DND-41 (cell line): ENCODE results near the gene SIX2.

ENCODE experiments used
- ATAC-seq: fragments of 200-7000 bp; cut with Tn5 transposase; 3 replicates; pipeline ENCODE4 v1.9.1; 2021; ENCODE audit warnings: low read depth; ENCODE audit not compliant: insufficient read depth
- DNase-seq: peaks from one replicate; pipeline ENCODE4 v3.0.0-alpha.2; 2020
- H2AFZ ChIP-seq: 2 replicates; pipeline ENCODE4 v1.6.0; 2012; ENCODE audit warnings: low read depth, low read length
- H3K27ac ChIP-seq: 2 replicates; pipeline ENCODE4 v1.5.1; 2012; ENCODE audit warnings: low read length, inconsistent platforms
- H3K27me3 ChIP-seq: fragments of 200-600 bp; sonication (generic); 2 replicates; pipeline ENCODE4 v1.6.0; 2012; ENCODE audit warnings: low read length, mild to moderate bottlenecking, inconsistent platforms; ENCODE audit not compliant: insufficient read depth, poor library complexity
- H3K36me3 ChIP-seq: 2 replicates; pipeline ENCODE4 v1.5.1; 2012; ENCODE audit warnings: low read length, inconsistent platforms; ENCODE audit not compliant: insufficient read depth
- H3K4me1 ChIP-seq: 2 replicates; pipeline ENCODE4 v1.5.1; 2012; ENCODE audit warnings: mild to moderate bottlenecking, low read length; ENCODE audit not compliant: insufficient read depth
- H3K4me2 ChIP-seq: 2 replicates; pipeline ENCODE4 v1.6.0; 2012; ENCODE audit warnings: mild to moderate bottlenecking, moderate library complexity, low read length, inconsistent platforms; ENCODE audit not compliant: insufficient read depth
- H3K4me3 ChIP-seq, 2 experiments: fragments of 200-600 bp in 1 of 2; shearing (Covaris generic) in 1 of 2; 2 replicates each; pipeline ENCODE4 v1.5.1; 2012 to 2016; ENCODE audit warnings: inconsistent platforms in 2 of 2, low read length in 2 of 2, mild to moderate bottlenecking in 2 of 2, low read depth in 1 of 2, moderate library complexity in 1 of 2
- H3K79me2 ChIP-seq: 2 replicates; pipeline ENCODE4 v1.6.0; 2012; ENCODE audit warnings: low read length, inconsistent platforms; ENCODE audit not compliant: insufficient read depth
- H3K9ac ChIP-seq: 2 replicates; pipeline ENCODE4 v1.6.0; 2012; ENCODE audit warnings: low read depth, mild to moderate bottlenecking, inconsistent platforms, low read length, moderate library complexity
- H3K9me3 ChIP-seq: 2 replicates; pipeline ENCODE4 v1.5.1; 2012; ENCODE audit warnings: low read length, moderate library complexity, mild to moderate bottlenecking, inconsistent platforms; ENCODE audit not compliant: insufficient read depth, severe bottlenecking
- H4K20me1 ChIP-seq: 2 replicates; pipeline ENCODE4 v1.6.0; 2012; ENCODE audit warnings: low read length; ENCODE audit not compliant: insufficient read depth
- EZH2 ChIP-seq: IDR thresholded peaks from 3 replicates; pipeline ENCODE4 v1.6.1; 2012; ENCODE audit warnings: borderline replicate concordance, low read depth, mild to moderate bottlenecking, moderate library complexity, low read length, inconsistent platforms; ENCODE audit not compliant: severe bottlenecking
- TF ChIP-seq, protein P1 (sequence below): IDR thresholded peaks from 2 replicates; pipeline ENCODE4 v1.5.1; 2012; ENCODE audit warnings: borderline replicate concordance, low read length, moderate library complexity, mild to moderate bottlenecking; ENCODE audit not compliant: poor library complexity, severe bottlenecking; ENCODE audit errors: extremely low read depth

The SIX2 gene

DNA sequence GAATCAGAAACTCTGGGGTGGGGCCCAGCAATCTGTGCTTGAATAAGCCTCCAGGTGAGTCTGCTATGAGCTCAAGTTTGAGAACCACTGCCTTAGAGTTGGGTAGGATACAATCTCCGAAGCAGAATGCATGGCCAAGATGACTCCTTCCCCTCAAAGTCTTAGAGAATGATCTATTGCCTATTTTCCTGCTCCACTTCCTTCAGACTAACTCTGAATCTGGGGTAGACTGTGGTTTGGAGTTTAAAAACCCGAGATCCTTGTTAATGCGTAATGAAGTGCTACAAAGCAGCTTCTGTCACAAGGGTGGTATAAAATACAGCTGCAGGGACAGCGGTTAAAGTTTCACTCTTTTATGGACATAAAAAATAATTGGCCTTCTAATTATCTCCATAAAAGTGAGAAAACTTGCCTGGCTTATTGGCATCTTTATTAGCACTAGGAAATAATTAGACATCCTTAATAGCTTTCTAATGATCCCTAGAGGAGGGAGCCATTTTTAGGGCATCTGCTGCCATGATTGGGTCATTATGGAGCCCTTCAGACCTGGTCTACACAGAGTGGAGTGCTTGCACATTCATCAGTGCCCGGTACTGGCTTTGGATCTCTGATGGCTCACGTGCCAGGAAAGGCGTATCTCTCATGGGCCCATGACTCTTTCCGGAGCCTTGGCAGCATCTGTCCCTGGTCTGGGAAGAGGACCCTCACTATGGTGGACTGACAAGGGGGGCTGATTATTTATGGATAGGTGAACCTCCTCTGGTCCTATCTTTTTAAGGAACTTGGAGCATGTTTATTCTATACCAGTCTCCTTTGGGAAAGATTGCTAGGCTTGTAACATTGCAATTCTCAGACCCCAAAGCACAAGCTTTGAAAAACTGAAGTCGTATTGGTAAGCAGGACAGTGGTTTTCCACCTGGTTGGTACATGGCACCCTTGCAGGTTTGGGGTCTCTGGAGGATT, 28.2 kb downstream of the SIX2 start:
- no peak overlapping the region for H3K4me2 ChIP-seq
- H3K9me3 ChIP-seq, result no peaks in the 10 kb centered on the region
- H3K27me3 ChIP-seq, result no peaks in the 10 kb centered on the region
- no peak overlapping the region for H2AFZ ChIP-seq
- no peak for TF ChIP-seq EZH2
- TF ChIP-seq, protein P1, sequence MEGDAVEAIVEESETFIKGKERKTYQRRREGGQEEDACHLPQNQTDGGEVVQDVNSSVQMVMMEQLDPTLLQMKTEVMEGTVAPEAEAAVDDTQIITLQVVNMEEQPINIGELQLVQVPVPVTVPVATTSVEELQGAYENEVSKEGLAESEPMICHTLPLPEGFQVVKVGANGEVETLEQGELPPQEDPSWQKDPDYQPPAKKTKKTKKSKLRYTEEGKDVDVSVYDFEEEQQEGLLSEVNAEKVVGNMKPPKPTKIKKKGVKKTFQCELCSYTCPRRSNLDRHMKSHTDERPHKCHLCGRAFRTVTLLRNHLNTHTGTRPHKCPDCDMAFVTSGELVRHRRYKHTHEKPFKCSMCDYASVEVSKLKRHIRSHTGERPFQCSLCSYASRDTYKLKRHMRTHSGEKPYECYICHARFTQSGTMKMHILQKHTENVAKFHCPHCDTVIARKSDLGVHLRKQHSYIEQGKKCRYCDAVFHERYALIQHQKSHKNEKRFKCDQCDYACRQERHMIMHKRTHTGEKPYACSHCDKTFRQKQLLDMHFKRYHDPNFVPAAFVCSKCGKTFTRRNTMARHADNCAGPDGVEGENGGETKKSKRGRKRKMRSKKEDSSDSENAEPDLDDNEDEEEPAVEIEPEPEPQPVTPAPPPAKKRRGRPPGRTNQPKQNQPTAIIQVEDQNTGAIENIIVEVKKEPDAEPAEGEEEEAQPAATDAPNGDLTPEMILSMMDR, result no peak
- no peaks in the 10 kb centered on the region for H3K79me2 ChIP-seq
- no peak overlapping the region for H3K4me3 ChIP-seq
- H3K9ac ChIP-seq, result no peak overlapping the region
- H3K36me3 ChIP-seq, result no peaks in the 10 kb centered on the region
- H4K20me1 ChIP-seq, result no peaks in the 10 kb centered on the region
- ATAC-seq (no peak), DNase-seq (no peak)
- H3K27ac ChIP-seq, result no peak overlapping the region
- H3K4me1 ChIP-seq, result peaks cover 6% of the 10 kb centered on the region

DNA sequence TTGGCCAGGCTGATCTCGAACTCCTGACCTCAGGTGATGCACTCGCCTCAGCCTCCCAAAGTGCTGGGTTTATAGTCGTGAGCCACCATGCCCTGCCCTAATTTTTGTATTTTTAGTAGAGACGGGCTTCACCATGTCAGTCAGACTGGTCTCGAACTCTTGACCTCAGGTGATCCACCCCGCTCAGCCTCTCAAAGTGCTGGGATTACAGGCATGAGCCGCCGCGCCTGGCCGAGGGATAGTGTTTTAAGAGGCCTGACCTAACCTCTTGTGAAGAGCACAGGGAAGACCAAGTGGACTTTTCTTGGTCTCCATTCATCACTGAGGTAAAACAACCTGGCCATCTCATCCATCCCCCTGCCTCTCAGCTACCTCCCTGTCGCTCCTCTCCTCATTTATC, 29.7 kb downstream of the SIX2 start:
- Histone ChIP-seq H3K9ac (no peak overlapping the region), H3K27ac (no peak overlapping the region), H3K4me2 (no peak overlapping the region), H3K27me3 (no peaks in the 10 kb centered on the region), H3K36me3 (no peaks in the 10 kb centered on the region), H3K4me3 (no peak overlapping the region), H3K9me3 (no peaks in the 10 kb centered on the region), H2AFZ (no peak overlapping the region), H4K20me1 (no peaks in the 10 kb centered on the region), H3K4me1 (peaks cover 6% of the 10 kb centered on the region), H3K79me2 (no peaks in the 10 kb centered on the region)
- TF ChIP-seq, protein P1, result no peak
- ATAC-seq, result no peak
- DNase-seq, result no peak

DNA sequence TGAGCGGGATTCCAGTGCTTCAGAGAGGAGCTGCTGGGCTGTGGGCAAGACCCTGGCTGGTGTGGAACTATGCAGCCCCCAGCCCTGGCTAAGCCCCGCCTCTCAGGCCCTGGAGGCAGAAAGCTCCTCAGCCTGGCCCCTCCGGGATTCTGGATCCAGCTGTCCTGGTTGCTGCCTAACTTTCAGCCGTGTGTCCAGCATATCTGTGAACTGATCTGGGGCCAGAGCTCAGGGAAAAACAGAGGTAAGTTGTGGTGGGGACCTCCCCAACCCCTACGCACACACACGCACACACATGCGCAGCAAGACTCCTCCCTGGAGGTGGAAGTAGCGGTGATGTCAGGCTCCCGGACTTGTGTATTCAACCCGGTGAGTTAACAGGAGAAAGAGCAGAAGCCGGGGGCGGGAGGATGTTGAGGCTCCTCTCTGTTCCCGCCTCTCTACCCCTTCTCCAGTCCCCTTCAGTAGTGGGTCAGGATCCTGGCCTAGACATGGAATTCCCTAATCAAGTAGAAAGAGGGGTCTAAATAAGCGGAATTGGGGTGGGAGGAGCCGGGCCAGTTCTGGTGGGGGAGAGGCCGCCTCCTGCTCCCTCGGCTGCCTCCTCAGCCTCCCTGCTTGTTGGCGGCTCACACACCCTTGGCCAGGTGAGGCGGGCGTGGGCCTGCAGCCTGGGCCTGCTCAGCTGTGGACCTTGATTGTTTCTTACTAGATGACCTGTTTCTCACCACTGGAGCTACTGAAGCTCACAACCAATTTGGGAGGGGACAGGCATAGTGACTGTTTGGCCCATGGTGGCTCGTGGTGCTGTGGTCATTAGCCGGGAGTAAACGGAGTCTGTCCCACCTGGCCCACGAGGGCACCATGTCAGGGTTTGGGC, 33.4 kb downstream of the SIX2 start:
- Histone ChIP-seq H3K4me3 (no peak overlapping the region), H3K9ac (no peak overlapping the region), H2AFZ (no peak overlapping the region), H3K79me2 (no peaks in the 10 kb centered on the region), H3K36me3 (no peaks in the 10 kb centered on the region), H3K9me3 (no peaks in the 10 kb centered on the region), H3K27ac (no peak overlapping the region), H3K4me1 (no peaks in the 10 kb centered on the region), H3K4me2 (no peak overlapping the region), H3K27me3 (no peaks in the 10 kb centered on the region), H4K20me1 (no peaks in the 10 kb centered on the region)
- TF ChIP-seq, protein P1, result no peak
- TF ChIP-seq EZH2, result no peak
- ATAC-seq (no peak), DNase-seq (no peak)
